ENCODE data around the gene E2F8.

The E2F8 gene

GRCh38 chr11:19228968-19229367, 11.8 kb downstream of the E2F8 start:
- Histone ChIP-seq H3K4me2 (ENCODE audit: low read depth, low read length, poor library complexity, severe bottlenecking) (no peak overlapping the region), H3K4me3 (ENCODE audit: insufficient read depth, low read length, poor library complexity, severe bottlenecking) (no peak overlapping the region), H3K9ac (ENCODE audit: low read length) (no peak overlapping the region), H3K27ac (ENCODE audit: low read depth, low read length) (no peak overlapping the region), H2AFZ (ENCODE audit: low read depth, low read length, severe bottlenecking) (no peak overlapping the region), H3F3A (ENCODE audit: insufficient read depth) (peaks cover 19% of the 10 kb centered on the region), H3K36me3 (ENCODE audit: low read length) (peaks cover 91% of the 10 kb centered on the region), H3K79me2 (ENCODE audit: insufficient read depth, low read length) (no peaks in the 10 kb centered on the region; the same call in 1 of the 2 replicates), H4K20me1 (ENCODE audit: low read depth, low read length) (no peaks in the 10 kb centered on the region), H3K9me3 (ENCODE audit: insufficient read depth, low read length) (no peaks in the 10 kb centered on the region), H3K9me2 (replicated peaks; ENCODE audit: insufficient read depth, low read length) (no peaks in the 10 kb centered on the region), H3K27me3 (ENCODE audit: low read length) (no peaks in the 10 kb centered on the region)
- TF ChIP-seq CTCF (IDR thresholded peaks at IDR 0.05; ENCODE audit: insufficient read depth, low read length, poor library complexity, severe bottlenecking) (no peak), EZH2phosphoT487 (conservative IDR thresholded peaks at IDR 0.05; ENCODE audit: low read length) (no peak)

- Histone ChIP-seq H3K4me2 (ENCODE audit: low read depth, low read length, poor library complexity, severe bottlenecking) (no peak overlapping the region), H3K9me2 (replicated peaks; ENCODE audit: insufficient read depth, low read length) (no peaks in the 10 kb centered on the region), H3K36me3 (ENCODE audit: low read length) (peaks cover 79% of the 10 kb centered on the region), H3K4me3 (ENCODE audit: insufficient read depth, low read length, poor library complexity, severe bottlenecking) (no peak overlapping the region), H3K27ac (ENCODE audit: low read depth, low read length) (no peak overlapping the region), H3F3A (ENCODE audit: insufficient read depth) (peaks cover 24% of the 10 kb centered on the region), H3K27me3 (ENCODE audit: low read length) (no peaks in the 10 kb centered on the region), H4K20me1 (ENCODE audit: low read depth, low read length) (no peaks in the 10 kb centered on the region), H3K79me2 (ENCODE audit: insufficient read depth, low read length) (no peaks in the 10 kb centered on the region), H3K9ac (ENCODE audit: low read length) (no peak overlapping the region), H2AFZ (ENCODE audit: low read depth, low read length, severe bottlenecking) (no peak overlapping the region), H3K9me3 (ENCODE audit: insufficient read depth, low read length) (no peaks in the 10 kb centered on the region)
- no peak for TF ChIP-seq CTCF (IDR thresholded peaks at IDR 0.05; ENCODE audit: insufficient read depth, low read length, poor library complexity, severe bottlenecking)
- no peak for TF ChIP-seq EZH2phosphoT487 (conservative IDR thresholded peaks at IDR 0.05; ENCODE audit: low read length)
Measured at GRCh38 chr11:19226378-19227195, 14.2 kb downstream of the E2F8 start.

- Histone ChIP-seq H3K27me3 (ENCODE audit: low read length) (no peaks in the 10 kb centered on the region), H2AFZ (ENCODE audit: low read depth, low read length, severe bottlenecking) (no peak overlapping the region), H3K36me3 (ENCODE audit: low read length) (peaks cover 69% of the 10 kb centered on the region)
Measured at GRCh38 chr11:19225581-19225980, 15.2 kb downstream of the E2F8 start.

More at GRCh38 chr11:19225581-19225980, 15.2 kb downstream of the E2F8 start:
- H3F3A ChIP-seq (ENCODE audit: insufficient read depth), result peaks cover 33% of the 10 kb centered on the region
- no peak overlapping the region for H3K9ac ChIP-seq (ENCODE audit: low read length)
- no peaks in the 10 kb centered on the region for H3K9me3 ChIP-seq (ENCODE audit: insufficient read depth, low read length)
- no peak overlapping the region for H3K27ac ChIP-seq (ENCODE audit: low read depth, low read length)
- H4K20me1 ChIP-seq (ENCODE audit: low read depth, low read length), result no peaks in the 10 kb centered on the region
- H3K4me3 ChIP-seq (ENCODE audit: insufficient read depth, low read length, poor library complexity, severe bottlenecking), result no peak overlapping the region
- no peaks in the 10 kb centered on the region for H3K79me2 ChIP-seq (ENCODE audit: insufficient read depth, low read length)
- no peak overlapping the region for H3K4me2 ChIP-seq (ENCODE audit: low read depth, low read length, poor library complexity, severe bottlenecking)
- H3K9me2 ChIP-seq (replicated peaks; ENCODE audit: insufficient read depth, low read length), result no peaks in the 10 kb centered on the region
- TF ChIP-seq EZH2phosphoT487 (conservative IDR thresholded peaks at IDR 0.05; ENCODE audit: low read length) (no peak), CTCF (IDR thresholded peaks at IDR 0.05; ENCODE audit: insufficient read depth, low read length, poor library complexity, severe bottlenecking) (no peak)

Measured in SU-DHL-6 (cell line).